Measurements from ENCODE around the gene LINS1. TPM values are rescaled to one million over a fixed set of nuclear protein-coding genes. Genes with fewer than 3 reads are reported as not detected.

LINS1 gene
- total RNA-seq, 6 experiments from 2014 or later = 7.2 to 11.9 (median 7.4) TPM

- TF ChIP-seq CTCF (IDR thresholded peaks at IDR 0.05) = no peak
- Mint-ChIP-seq H3K27me3 (ENCODE audit: insufficient read depth) (no peaks in the 10 kb centered on the region; the same call in 1 of the 2 replicates), H3K9me3 (no peaks in the 10 kb centered on the region), H3K36me3 (ENCODE audit: low read depth) (peaks cover 16% of the 10 kb centered on the region; the same call in 1 of the 2 replicates), H3K27ac (no peak overlapping the region), H3K4me3 (no peak overlapping the region), H3K4me1 (ENCODE audit: low read depth) (no peaks in the 10 kb centered on the region)
- no peak for DNase-seq
Observed at GRCh38 chr15:100615801-100616200, 13.8 kb upstream of the LINS1 start.

GRCh38 chr15:100614918-100615317 is 12.9 kb upstream of the LINS1 start:
- Mint-ChIP-seq H3K27me3 (ENCODE audit: insufficient read depth) (no peaks in the 10 kb centered on the region; the same call in 1 of the 2 replicates), H3K4me3 (no peak overlapping the region), H3K27ac (no peak overlapping the region), H3K4me1 (ENCODE audit: low read depth) (no peaks in the 10 kb centered on the region), H3K9me3 (no peaks in the 10 kb centered on the region), H3K36me3 (ENCODE audit: low read depth) (peaks cover 11% of the 10 kb centered on the region; the same call in 1 of the 2 replicates)
- TF ChIP-seq CTCF (IDR thresholded peaks at IDR 0.05) = no peak
- DNase-seq = no peak

DNA sequence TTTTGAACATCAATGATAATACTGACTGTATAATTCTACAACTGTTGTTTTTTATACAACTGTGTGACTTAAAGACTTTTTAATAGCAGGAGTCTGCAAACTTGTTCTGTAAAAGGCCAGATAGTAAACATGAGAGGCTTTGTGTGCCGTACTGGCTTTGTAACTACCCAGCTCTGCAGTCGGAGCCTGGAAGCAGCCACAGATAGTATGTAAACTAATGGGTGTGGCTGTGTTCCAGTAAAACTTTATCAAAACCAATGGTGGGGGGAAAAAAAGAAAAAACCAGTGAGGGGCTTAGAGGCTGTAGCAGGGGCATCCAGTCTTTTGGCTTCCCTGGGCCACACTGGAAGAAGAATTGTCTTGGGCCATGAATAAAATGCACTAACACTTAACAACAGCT is 12.4 kb upstream of the LINS1 start:
- no peaks in the 10 kb centered on the region for H3K4me1 Mint-ChIP-seq (ENCODE audit: low read depth)
- no peaks in the 10 kb centered on the region; the same call in 1 of the 2 replicates for H3K27me3 Mint-ChIP-seq (ENCODE audit: insufficient read depth)

DNA sequence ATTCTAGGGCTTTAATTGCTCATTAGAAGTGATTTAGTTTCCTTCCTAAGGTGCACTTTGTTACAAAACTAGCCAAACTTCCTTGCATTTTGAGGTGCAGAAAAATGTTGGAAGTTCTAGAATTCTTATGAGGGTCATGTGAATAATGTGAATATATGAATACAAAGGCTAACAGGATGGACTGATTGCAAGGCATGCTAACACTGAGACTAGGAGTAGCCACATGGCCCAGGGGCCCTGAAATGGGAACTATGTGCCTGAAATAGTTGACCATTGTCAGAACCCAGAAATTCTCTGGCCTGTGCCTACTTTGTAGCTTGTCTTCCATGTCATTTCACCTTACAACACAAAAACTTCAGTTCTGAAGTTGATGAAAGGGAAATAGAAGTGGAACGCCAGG is 11.2 kb upstream of the LINS1 start:
- Mint-ChIP-seq H3K36me3 (ENCODE audit: low read depth) (no peaks in the 10 kb centered on the region), H3K4me1 (ENCODE audit: low read depth) (no peaks in the 10 kb centered on the region), H3K27ac (no peak overlapping the region), H3K9me3 (no peaks in the 10 kb centered on the region), H3K4me3 (no peak overlapping the region), H3K27me3 (ENCODE audit: insufficient read depth) (no peaks in the 10 kb centered on the region; the same call in 1 of the 2 replicates)
- no peak for DNase-seq
- no peak for TF ChIP-seq CTCF (IDR thresholded peaks at IDR 0.05)

More for the DNA sequence above, 12.4 kb upstream of the LINS1 start:
- Mint-ChIP-seq H3K27ac (no peak overlapping the region), H3K9me3 (no peaks in the 10 kb centered on the region), H3K4me3 (no peak overlapping the region), H3K36me3 (ENCODE audit: low read depth) (peaks cover 10% of the 10 kb centered on the region; the same call in 1 of the 2 replicates)
- no peak for TF ChIP-seq CTCF (IDR thresholded peaks at IDR 0.05)
- DNase-seq = no peak

- H3K27ac Mint-ChIP-seq = no peak overlapping the region
- H3K4me1 Mint-ChIP-seq (ENCODE audit: low read depth) = no peaks in the 10 kb centered on the region
- DNase-seq = no peak
- TF ChIP-seq CTCF (IDR thresholded peaks at IDR 0.05) = no peak
- H3K9me3 Mint-ChIP-seq = no peaks in the 10 kb centered on the region
- no peak overlapping the region for H3K4me3 Mint-ChIP-seq
- no peaks in the 10 kb centered on the region for H3K36me3 Mint-ChIP-seq (ENCODE audit: low read depth)
- no peaks in the 10 kb centered on the region; the same call in 1 of the 2 replicates for H3K27me3 Mint-ChIP-seq (ENCODE audit: insufficient read depth)
Observed at GRCh38 chr15:100612539-100612938, 10.6 kb upstream of the LINS1 start.
